GM21576 (cell line): ENCODE data around the gene CLPX.
"Not testable (repeated sequence)": the region's sequence is repeated elsewhere in the genome, so short reads cannot be mapped to it uniquely, and the experiment has no call there.

Experiments
- ATAC-seq: cut with Tn5 transposase; IDR thresholded peaks from one replicate; pipeline ENCODE4 v1.9.1; 2021; ENCODE audit warnings: mild to moderate bottlenecking, moderate library complexity; ENCODE audit not compliant: unreplicated experiment

The CLPX gene

DNA sequence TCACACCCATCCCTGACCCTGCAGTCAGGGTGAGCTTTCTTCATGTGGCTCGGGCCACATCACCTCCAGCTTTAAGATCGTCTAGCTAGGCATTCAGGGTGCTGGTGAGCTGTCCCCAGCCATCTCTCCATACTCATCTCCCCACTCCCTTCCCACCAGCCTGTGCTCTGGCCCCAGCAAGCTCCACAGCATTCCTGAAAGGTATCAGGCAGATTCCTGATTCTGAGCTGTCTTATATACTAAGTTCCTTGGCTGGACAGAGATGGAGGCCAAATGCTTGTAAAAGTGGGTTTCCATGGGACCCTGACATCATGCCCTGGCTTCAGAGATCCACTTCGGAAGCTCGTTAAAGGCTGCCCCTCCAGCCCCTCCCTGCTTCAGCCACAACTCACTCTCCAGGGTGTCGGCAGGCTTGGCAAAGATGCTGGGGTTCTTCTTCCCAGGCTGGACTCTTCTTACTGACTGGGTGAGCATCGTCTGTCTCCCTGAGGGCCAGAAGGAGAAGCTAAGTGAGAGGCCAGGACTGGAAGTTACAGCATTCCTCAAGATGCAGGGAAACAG lies 22.2 kb upstream of the CLPX start:
- ATAC-seq = no peak

DNA sequence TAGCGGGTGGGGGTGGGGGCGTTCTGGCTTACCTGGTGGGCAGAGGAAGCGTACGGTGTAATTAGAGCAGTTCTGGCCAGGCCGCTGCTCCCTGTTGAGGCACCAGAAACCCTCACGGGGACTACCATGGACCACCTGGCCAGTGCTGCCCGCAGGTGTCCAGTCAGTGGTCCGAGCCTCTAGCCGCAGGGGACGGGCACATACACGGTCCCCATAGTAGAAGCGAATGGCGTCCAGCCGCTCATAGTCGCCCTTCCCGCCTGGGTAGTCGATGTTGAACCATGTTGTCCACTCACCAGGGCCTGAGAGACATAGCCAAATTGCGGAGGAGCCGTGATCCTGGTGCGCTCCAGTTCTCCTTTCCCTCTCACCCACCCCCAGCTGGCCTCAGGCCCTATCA lies 21.6 kb upstream of the CLPX start:
- no peak for ATAC-seq

DNA sequence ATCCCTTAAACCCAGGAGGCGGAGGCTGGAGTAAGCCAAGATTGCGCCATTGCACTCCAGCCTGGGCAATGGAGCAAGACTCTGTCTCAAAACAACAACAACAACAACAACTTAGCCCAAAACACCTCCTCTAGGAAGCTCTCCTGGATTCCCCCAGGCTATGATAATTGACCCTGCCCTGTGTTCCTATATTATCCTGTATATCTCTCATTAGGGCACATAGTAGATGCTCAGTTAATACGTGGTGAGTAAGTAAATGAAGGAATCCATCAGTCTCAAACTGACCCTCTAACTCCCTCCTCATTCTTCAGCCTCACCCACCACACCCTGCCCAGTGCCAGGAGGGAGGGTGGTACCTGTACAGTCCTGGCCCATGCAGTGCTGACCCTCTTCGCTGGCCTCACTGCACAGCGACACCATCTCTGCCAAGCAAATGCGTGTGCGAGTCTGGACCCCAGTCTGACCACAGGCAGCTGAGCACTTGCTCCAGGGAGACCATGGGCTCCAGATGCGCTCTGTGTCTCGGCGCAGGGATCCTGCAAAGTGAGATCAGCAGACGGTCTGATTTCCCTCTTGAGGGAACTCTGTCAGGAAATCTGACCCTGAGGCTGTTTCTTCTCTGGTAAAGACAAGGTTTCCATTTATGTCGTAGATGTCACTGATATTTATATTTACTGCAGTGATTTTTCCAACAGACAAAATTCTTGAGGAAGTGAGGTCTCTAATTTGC lies 20.0 kb upstream of the CLPX start:
- ATAC-seq = no peak

DNA sequence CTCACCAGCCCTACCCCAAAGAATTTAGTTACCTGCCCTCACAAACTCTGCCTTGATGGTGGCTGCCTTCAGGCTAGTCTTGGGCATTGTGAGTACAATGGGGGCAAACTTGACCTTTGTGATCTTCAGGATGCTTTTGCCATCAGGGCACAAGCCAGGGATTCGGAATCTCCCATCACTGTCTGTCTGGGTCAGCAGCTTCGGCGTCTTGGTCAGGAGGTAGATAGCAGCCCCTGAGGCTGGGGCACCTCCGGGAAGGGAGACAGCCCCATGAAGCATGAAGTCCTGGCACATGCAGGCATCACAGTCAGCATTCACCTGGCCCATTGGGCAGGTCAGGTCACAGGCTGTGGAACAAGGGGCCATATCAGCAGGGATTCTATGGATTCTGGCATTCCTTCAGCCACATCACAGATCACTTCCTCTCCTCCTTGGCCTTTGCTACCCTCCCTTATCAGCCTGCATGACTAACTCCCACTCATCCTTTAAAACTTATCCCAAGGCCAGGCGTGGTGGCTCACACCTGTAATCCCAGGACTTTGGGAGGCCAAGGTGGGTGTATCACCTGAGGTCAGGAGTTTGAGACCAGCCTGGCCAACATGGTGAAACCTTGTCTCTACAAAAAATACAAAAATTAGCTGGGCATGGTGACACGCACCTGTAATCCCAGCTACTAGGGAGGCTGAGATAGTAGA lies 19.2 kb upstream of the CLPX start:
- ATAC-seq = no peak

DNA sequence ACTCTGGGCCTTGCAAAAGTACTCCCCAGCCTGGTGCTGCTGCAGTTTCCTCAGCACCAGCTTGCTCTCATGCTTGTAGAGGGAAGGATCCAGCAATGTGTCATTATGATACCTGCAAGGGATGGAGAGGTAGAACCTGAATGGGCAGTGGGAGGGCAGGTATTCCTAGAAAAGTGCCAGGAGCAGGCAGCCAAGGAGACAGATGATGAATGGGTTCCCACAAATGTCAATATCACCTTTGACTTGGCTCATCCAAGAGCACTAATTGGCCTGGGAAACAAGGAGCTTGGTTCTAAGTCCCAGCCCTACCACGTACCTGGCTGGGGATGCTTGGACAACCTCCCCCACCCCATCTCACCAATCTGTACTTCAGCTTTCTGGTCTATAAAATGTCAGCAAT lies 16.8 kb upstream of the CLPX start:
- no peak for ATAC-seq

DNA sequence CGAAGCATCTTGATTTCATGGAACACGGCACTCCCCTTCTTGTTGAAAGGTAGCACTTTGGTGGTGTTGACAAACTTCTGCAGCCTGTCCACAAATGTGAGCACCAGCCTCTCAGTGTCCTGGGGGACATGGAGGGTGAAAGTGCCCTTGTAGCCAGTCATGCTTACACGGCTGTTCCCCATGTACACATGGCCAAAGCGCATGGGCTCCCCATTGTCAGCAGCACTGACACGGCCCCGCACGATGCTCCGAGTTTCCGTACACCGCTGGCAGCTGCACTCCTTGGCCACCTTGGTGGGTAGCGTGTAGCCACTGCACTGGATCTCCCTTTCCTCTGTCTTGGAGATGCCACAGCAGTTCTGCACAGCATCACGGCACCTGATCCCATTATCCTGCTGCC lies 13.4 kb upstream of the CLPX start:
- ATAC-seq = no peak

DNA sequence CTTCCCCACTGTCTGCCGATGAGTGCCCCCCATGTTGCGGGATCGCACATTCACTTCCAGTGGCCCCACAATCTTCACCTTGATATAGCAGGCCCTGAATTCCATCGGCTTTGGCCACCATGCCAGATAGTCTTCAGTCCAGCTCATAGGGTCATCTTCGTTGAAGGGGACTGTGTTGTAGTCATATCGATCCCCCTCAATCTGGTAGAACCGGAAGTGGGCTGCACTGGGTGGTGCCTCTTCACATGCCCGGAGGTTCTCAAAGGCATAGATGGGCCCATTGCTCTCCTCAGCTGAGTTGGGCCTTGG lies 12.1 kb upstream of the CLPX start:
- ATAC-seq = no peak

DNA sequence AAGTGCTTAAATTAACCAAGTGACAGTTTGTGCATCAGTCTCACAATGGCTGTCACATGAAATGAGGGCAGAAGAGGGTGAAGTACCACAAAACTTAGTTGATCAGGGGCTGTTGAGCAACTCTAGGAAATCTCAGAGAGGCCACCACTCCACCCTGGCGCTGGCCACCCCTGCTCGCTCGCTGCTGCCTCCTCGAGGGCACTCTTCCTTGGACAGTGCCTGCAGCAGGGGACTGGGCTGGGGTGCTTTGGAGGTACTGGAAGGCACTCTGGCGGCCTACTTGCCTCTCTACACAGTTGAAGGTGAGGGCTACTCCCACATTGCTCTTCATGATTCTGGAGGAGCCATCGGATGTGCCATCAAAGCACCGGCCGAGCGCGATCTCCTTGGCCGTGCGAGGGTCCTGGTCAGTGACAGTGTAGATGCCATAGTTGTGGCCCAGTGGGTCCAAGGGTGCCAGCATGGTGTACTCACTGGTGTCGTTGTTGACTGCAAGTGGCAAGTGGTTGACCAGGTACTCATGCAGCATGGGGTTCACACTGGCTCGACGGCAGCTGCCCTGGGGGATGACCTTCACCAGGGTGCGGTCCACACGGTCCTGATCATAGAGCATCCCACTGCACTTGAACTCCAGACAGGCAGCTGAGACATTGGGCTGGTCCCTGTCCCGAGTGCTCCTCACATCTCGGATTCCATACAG lies 11.6 kb upstream of the CLPX start:
- no peak for ATAC-seq

DNA sequence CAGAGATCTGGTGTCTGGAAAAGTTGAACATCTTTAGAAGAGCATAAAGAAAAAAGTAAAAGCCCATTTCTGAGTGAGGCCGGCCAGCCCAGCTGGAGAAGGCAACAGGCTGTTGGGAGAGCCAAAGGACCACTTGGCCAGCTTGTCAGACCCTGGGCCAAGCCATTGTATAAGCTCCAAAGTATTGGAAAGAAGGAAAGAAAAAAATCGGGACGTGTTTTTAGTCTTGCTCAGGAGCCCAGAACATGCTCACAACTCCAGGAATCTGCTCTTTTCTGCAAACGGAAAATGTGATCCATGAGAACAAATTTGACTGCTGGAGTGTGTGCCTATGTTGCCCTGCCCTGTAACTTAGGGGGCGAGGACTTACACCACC lies 10.4 kb upstream of the CLPX start:
- no peak for ATAC-seq

DNA sequence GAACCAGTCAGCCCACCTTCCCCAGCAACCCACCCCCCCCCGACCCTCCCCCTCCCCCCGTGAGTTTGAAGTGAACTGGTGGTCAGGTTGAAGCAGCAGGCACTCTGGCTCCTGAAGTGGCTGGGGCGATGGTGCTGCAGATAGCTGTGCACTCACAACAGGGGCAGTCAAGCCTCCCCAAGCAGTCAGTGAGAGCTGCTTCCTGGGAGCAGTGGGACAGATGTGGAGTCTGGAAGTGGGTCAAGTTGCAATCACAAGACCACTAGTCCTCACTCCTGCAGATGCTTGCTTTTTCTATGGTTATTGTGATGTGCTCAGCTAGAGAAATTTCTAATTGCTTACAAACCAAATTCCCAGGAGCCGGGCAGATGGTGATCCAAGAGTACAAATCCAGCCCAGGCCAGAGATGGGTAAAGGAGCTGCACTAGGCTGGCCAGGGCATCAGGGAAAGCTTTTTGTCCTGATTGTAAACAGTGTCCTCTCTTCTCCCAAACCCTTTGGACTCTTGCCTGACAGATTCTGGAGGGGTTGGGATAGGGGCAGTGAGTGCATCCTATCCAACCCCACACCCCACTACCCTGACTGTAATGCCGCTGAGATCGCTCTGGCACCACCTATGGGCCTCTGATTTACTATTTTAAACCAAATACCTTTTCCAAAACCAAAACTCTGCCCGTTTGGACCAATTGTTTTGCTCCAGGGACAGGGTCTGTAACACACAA lies 9.8 kb upstream of the CLPX start:
- ATAC-seq = no peak

DNA sequence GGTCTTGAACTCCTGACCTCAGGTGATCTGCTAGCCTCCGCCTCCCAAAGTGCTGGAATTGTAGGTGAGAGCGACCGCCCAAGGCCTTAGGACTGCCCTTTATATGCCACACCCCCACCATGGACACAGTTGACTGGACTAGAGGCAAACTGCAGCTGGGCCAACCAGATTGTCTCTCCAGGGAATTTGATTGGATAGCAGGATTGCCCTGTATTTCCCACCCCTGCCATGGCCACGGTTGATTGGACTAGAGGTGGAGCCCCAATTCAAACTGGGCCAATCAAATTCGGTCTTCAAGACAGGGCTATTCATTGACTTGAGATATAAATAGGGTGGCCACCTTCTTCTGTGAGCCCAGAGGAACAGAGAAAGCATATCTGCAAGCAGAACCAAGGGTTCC lies 6.9 kb upstream of the CLPX start:
- no peak for ATAC-seq

DNA sequence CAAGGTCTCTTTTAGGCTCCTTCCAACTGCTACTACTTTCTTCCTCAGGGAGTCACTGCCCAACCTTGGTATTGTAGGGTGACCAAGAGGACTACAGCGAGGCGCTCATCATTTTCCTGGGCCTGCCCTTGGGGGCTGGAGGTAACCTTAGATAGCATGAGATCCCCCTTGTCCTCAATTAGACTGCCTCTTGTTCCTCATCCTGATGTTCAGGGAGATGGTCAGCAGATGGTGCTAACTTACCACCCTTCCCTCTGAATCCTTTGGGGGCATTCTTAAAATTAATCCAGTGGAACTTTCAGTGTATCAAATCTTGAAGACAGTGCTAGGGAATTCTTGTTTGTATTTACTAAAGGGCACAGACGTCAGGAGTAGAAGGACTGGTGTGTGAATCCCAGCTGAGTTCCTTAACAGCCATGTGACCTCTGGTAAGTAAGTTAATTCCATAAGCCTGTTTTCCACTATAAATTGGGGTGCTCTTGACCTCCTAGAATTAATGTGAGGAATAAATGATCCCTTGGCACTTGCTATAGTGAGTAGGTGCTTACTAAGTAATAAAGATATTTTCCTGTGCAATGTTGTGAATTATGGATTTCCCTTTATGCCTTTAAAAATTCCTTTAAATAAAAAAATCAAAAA lies 4.1 kb upstream of the CLPX start:
- no peak for ATAC-seq

DNA sequence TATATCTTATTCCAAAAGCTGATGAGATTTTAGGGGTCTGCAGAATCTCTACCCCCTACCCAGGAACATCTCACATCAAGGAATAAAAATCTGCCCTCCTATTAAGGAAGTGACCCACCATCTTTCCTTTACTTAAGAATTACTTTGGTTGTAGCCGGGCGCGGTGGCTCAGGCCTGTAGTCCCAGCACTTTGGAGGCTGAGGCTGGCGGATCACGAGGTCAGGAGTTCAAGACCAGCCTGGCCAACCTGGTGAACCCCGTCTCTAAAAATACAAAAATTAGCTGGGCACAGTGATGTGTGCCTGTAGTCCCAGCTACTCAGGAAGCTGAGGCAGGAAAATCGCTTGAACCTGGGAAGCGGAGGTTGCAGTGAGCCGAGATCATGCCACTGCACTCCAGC lies 3.3 kb upstream of the CLPX start:
- ATAC-seq = not testable (repeated sequence)

DNA sequence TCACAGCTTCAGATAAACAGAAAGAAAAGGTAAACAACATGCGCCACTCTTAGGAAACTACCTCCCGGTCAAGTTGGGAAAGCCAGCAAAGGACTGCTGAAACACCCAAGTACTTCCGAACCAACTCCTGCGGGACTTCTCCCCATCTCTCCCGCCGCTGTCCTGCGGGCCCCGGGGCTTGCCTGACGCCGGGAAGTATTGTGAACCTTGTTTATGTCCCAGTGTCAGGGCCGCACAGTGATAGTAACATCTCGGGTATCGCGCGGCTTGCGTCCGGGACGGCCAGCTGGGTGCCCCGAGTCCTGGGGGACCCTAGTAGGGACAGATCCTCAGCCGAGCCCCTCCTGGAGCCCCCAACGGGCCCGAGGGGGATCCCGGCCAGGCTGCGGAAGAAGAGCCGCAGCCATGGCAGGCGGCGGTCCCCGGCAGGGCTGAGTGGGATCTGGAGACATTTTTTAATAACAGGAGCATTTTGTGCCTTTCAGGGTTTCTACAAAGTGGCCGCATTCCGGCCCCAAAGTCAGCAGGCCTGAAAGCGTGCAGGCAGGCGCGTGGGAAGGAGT lies 756 bp downstream of the CLPX start:
- ATAC-seq = no peak

DNA sequence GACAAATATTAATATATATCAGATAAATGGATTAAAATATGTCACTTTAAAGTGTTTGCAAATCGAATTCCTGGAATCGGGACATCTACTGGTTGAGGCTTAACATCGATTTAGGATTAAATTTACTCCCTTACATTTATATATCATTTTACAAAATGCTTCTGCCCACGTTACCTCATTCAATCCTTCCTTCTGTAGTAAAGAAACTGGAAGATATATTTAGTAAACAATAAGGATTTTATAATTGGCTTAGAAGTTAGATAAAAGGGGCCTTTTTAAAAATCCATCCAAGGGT lies 1.3 kb downstream of the CLPX start:
- ATAC-seq = no peak

DNA sequence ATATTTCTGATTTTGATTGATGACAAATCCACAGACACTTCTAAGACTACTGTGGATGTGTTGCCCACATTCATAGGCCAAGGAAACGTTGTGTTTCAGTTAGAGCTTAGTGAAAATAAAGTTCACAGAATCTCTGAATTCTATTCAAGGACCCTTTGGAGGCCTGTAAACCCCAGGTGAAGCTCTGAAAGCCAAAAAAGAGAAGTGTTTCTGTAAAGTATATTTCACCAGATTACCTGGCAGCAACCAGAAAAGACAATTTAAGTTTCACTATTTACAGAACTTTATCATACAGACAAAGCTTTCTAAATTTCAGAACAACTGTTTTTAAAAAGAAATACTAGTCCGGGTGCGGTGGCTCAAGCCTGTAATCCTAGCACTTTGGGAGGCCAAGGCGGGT lies 2.6 kb downstream of the CLPX start:
- ATAC-seq = no peak

DNA sequence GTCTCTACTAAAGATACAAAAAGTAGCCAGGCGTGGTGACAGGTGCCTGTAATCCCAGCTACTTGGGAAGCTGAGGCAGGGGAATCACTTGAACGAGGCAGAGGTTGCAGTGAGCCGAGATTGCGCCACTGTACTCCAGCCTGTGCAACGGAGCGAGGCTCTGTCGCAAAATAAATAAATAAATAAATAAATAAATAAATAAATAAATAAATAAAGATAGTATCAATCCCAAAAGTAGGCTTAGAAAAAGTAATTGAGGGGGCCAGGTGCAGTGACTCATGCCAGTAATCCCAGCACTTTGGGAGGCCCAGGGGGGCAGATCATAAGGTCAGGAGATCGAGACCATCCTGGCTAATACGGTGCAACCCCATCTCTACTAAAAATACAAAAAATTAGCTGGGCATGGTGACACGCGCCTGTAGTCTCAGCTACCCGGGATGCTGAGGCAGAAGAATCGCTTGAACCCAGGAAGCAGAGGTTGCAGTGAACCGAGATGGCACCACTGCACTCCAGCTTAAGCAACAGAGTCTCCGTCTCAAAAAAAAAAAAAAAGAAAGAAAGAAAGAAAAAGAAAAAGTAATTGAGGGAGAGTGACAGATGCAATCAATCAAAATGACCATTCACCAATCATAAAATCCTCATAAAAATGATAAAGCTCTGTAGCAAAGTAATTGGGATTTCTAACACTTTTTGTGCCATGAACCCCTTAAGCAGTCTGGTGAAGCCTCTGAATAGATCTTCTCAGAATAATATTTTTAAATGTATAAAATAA lies 3.4 kb downstream of the CLPX start:
- ATAC-seq = not testable (repeated sequence)

DNA sequence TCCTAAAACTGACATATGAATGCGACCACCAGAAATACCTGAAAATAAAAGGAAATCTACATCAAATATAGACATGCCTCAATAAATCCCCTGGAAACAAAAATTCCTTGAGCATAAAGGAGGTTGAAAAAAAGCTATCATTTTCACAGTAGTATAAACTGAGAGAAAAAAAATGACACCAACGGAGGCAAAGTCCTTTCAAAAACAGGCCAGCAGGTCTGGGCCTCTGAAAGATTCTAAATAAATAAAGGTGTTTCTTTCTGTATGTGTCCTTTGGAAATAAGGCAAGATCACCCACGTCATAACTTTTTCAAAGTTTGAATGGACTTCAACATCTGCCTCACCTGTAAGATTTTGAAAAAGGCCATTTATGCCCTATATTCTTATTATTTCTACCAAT lies 5.0 kb downstream of the CLPX start:
- no peak for ATAC-seq

DNA sequence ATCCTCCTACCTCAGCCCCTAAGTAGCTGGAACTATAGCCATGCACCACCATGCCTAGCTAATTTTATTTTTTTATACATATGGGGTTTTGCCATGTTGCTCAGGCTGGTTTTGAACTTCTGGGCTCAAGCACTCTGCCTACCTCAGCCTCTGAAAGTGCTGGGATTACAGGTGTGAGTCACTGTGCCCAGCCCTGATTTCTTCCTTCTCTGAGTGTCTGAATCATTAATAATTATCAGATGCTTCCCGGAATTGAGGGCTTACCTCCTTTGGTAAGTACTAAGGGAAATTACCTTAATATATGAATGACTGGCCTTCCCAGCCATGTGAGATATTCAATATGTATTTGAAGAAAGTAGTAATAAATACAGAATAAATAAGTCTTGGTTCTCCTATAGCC lies 7.2 kb downstream of the CLPX start:
- no peak for ATAC-seq

DNA sequence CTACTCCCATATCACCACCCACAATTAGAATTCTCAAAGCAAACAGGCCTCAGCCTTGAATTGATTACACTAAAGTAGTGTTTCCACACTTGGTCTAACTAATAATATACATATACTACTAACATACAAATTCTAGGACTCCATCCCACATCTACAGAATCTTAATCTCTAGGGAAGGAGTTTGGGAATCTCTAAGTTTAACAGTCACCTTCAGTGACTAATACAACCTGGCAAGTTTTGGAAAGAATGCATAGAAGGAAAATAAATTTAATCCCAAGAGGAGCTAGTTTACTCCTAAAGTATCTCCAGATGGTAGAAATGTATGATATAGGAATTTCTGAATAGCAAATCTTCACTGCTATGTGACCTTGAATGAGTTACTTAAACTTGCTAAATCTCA lies 9.1 kb downstream of the CLPX start:
- ATAC-seq = no peak
